Right renal pelvis (tissue), 4 donors: ENCODE results near the gene MLF1. TPM values are rescaled to one million over a fixed set of nuclear protein-coding genes. Genes with fewer than 3 reads are reported as not detected.
A peak's percentile ranks its signal among the peaks of the same experiment; 100 is the strongest.

Experiments used
- DNase-seq, 4 donors: peaks; one replicate each; pipeline ENCODE4 v3.0.0-alpha.2; 2013; ENCODE audit warnings: low read depth in 4 of 4, low spot score in 3 of 4, missing footprints in 1 of 4
- polyA plus RNA-seq, 4 donors: library from polyadenylated mRNA; unstranded; fragments of 120-200 nt; gene quantifications; one replicate each; pipeline ENCODE4 v1.2.1, GENCODE V29; 2013; ENCODE audit not compliant: insufficient read length in 4 of 4

The MLF1 gene
- polyA plus RNA-seq, 4 donors, result 56.1 to 65.9 (median 64.0) TPM

- DNase-seq, result no peak
Observed at GRCh38 chr3:158572766-158573060, 1.7 kb downstream of the MLF1 start.

DNA sequence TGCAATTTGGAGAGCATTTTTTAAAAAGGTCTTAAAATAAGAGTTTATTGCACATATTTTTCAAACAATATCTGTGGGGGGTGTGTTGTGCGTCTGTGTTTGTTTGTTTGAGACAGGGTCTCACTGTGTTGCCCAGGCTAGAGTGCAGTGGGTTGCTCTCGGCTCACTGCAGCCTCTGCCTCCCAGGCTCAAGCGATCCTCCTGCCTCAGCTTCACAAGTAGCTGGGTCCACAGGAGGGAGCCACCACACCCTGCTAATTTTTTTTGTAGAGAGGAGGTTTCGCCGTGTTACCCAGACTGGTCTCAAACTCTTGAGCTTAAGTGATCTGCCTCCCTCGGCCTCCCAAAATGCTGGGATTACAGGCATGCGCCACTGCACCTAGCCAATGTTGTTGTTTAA is 2.7 kb downstream of the MLF1 start:
- DNase-seq, result no peak

DNA sequence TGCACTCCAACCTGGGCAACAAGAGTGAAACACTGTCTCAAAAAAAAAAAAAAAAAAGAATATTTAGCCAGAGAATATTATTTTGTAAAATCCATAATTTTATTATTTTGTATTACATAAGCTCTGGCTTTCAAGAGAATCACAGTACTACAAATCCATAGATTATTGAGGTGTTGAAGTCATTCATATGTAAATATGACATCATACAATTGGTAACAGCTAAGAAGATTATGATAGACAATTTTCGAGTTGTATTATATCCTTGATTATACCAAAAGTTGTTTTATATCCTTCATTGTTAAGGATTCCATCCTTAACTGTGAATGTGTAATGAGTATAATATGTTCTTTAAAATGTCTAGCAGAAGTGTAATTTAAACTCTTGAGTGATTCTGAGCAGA is 3.7 kb downstream of the MLF1 start:
- no peak for DNase-seq

DNA sequence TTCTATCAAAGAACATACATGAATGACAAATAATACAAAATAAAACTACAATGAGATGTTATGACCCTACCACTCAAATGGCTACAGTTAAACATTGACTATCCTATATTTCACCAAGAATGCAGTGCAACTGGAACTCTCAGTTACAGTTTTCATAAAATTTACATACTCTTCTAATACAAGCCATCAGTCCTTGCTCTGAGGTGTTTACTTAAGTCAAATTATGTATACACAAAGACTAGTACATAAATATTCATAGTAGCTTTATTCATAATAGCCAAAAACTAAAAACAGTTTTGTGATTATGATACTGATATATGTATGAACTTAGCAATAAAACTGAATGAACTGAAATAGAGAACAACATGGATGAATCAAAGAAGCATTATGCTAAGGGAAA is 19.2 kb downstream of the MLF1 start:
- DNase-seq, result no peak

DNA sequence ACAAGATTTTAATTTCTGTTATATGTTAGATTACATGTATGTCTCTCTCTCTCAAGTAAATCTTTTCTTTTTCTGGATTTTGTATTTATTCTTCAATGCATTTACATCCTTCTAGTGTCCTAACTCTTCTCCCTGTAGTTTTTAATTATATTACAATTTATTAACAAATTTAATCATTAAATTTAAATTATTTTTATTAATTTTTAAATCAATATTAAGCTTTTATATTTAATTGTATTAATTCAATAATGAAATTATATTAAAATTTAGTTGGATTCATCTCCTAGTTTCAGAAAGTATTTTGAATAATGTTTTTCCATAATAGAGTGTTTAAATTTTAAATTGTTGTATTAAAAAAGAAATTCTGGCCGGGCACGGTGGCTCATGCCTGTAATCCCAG is 29.8 kb downstream of the MLF1 start:
- DNase-seq, result no peak

DNA sequence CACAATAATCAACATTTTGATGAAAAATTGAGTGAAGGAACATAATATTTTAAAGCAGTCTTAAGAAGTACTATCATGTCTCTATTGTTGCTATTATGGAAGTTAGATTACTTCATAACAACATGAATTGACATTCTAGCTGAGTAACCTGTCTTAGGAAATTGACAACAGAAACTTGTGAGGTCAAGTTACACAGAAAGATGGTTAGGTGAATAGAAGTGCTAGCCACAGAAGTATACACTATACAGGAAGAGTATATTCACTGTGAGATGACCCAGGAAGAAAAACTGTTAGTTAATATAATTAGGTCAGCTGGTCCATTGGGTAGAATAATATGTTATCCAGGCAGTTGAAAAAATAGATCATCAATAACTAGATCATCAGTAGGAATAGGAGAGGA is 31.2 kb downstream of the MLF1 start:
- no peak for DNase-seq

GRCh38 chr3:158617982-158618875 is 47.2 kb downstream of the MLF1 start:
- DNase-seq, result no peak

GRCh38 chr3:158625881-158626280 is 54.9 kb downstream of the MLF1 start:
- DNase-seq, result no peak

DNA sequence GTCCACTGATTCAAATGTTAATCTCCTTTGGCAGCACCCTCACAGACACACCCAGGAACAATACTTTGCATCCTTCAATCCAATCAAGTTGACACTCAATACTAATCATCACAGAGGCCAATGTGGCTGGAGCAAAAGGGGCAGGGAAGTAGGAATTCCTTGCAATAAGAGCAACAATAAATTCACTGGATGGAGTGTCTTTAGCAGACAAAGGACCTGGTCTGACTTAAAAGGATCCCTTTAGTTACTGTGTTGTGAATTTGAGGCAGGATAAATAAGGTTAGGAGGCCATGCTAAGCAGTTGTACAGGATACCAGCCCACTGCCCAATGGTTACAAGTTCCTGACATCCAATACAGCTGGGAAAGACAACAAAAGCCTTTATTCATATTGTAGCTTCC is 61.0 kb downstream of the MLF1 start:
- no peak for DNase-seq

DNA sequence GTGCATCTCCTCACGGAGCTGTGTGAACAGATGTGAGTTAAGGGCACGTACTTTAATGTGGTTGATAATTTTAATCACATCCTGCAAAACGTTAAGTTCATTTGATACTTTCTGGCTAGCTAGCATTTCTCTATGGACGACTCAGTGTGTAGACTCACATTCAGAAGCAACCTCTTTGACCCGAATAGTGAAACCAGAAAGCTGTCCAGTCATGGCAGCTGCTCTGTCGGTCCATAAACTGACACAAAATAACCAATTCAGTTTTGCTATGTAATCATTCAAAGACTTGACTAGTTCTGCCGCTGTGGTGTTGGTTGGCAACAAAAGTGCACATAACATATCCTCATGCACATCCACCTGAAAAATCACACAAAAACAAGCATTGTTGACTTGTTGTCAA is 69.7 kb downstream of the MLF1 start:
- no peak for DNase-seq

DNA sequence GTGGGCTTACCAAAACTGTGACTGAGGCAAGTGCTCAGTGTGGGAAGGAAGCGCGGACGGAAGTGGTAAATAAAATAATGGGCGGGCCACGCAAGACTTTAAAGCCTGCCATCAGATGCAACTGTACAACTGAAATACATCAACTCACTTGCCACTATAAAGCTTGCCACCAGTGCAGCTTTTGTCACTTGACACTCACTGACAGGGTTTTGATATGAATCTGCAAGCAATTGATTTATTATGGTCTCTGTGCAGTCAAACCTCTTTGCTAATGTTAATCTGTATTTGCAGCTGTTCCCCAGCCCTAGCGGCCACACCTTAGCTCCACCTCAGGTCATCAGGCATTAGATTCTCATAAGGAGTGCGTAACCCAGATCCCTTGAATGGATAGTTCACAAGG is 71.0 kb downstream of the MLF1 start:
- DNase-seq, result no peak

GRCh38 chr3:158642474-158643210 is 71.6 kb downstream of the MLF1 start:
- DNase-seq, result no peak

GRCh38 chr3:158644345-158644908 is 73.4 kb downstream of the MLF1 start, which contains the start of gene GFM1:
GFM1 (plus strand) TSS chr3:158644527; CDS start chr3:158644635, 108 bp downstream.
- DNase-seq, result peak; percentile 87 to 92 (median 90)

DNA sequence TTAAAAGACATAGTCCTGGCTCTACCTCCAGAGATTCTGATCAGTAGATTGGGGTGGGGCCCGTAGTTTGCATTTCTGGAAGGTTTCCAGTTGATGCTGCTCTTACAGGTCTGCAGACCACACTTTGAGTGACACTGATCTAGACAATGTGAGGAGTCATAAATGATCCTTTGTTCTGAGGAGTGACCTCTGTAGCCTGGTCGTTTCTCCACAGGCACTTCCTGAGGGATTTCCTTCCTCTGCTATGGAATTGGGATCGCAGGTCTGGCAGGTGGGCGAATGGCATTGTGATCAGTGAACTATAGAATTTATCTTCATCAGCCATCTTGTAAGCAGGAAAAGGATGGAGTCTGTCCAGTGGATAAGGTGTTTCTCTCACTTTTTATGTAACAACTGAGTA is 78.8 kb downstream of the MLF1 start:
- DNase-seq, result no peak

GRCh38 chr3:158651192-158651591 is 80.2 kb downstream of the MLF1 start:
- no peak for DNase-seq

DNA sequence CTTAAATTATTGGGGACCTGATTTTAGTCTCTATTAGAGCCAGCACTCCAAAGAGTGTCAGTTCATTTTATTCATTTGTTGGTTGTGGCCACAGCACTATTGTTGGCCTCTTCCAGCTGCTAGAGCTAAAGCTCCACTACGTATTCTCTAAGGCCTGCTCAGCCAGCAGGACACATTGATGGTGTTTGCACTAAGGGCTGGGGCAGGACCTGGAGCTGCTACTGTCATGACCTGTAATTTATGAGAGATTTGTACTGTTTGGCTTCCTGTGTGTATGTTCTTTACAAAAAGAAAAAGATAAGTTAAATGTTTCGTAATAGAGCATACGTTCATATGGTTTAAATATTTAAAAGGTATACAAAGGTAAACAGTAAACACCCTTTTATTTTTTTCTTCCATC is 81.5 kb downstream of the MLF1 start:
- no peak for DNase-seq

Other genes starting within 250 kb of the MLF1 start
- gene GFM1, start 73.3 kb downstream of the MLF1 start, polyA plus RNA-seq, result 10 to 100 TPM; 45.3 to 50.7 (median 48.4) TPM
- 10 to 100 TPM; 28.7 to 38.3 (median 31.5) TPM for gene LXN, start 101.5 kb downstream of the MLF1 start, polyA plus RNA-seq
- 10 to 100 TPM; 11.2 to 34.1 (median 13.4) TPM for gene RARRES1, start 161.3 kb downstream of the MLF1 start, polyA plus RNA-seq
- gene MFSD1, start 230.9 kb downstream of the MLF1 start, polyA plus RNA-seq, result 10 to 100 TPM; 51.0 to 59.0 (median 55.3) TPM